Immature natural killer cell (primary cell): ENCODE measurements around the gene CYRIA. TPM values are rescaled to one million over a fixed set of nuclear protein-coding genes. Genes with fewer than 3 reads are reported as not detected.
A peak's percentile ranks its signal among the peaks of the same experiment; 100 is the strongest.

Source experiments
- DNase-seq, 3 donors: peaks; one replicate each; pipeline ENCODE4 v3.0.0; 2022; ENCODE audit warnings: mixed read lengths in 1 of 3
- H3K27ac Mint-ChIP-seq, 6 donors: one replicate each; pipeline ENCODE4 v1.8.0; 2020; ENCODE audit warnings: mixed read lengths in 6 of 6, mild to moderate bottlenecking in 5 of 6, inconsistent platforms in 4 of 6, moderate library complexity in 3 of 6
- H3K27me3 Mint-ChIP-seq, 3 donors: one replicate each; pipeline ENCODE4 v1.8.0; 2020 to 2021; ENCODE audit warnings: low read depth in 3 of 3, mild to moderate bottlenecking in 3 of 3, mixed read lengths in 3 of 3, moderate library complexity in 3 of 3, inconsistent platforms in 1 of 3
- H3K36me3 Mint-ChIP-seq, 3 donors: one replicate each; pipeline ENCODE4 v1.8.0; 2020; ENCODE audit warnings: mixed read lengths in 3 of 3, inconsistent platforms in 2 of 3, mild to moderate bottlenecking in 2 of 3
- H3K4me1 Mint-ChIP-seq, 2 donors: one replicate each; pipeline ENCODE4 v1.8.0; 2020; ENCODE audit warnings: inconsistent platforms in 2 of 2, mild to moderate bottlenecking in 2 of 2, mixed read lengths in 2 of 2, moderate library complexity in 1 of 2
- H3K4me3 Mint-ChIP-seq, 5 donors: one replicate each; pipeline ENCODE4 v1.8.0; 2020; ENCODE audit warnings: mild to moderate bottlenecking in 5 of 5, mixed read lengths in 5 of 5, inconsistent platforms in 3 of 5, moderate library complexity in 3 of 5
- H3K9me3 Mint-ChIP-seq, 6 donors: one replicate each; pipeline ENCODE4 v1.8.0; 2020; ENCODE audit warnings: mild to moderate bottlenecking in 6 of 6, mixed read lengths in 6 of 6, inconsistent platforms in 4 of 6, moderate library complexity in 3 of 6
- polyA plus RNA-seq, 3 donors: library from polyadenylated mRNA; unstranded; fragments of 300-500 nt; fragmentation: Illumina TruSeq; gene quantifications; one replicate each; pipeline ENCODE4 v1.2.3, GENCODE V29; 2021

CYRIA gene
- polyA plus RNA-seq, 3 donors from 2014 or later, result 24.0 to 41.8 (median 25.3) TPM

- Mint-ChIP-seq H3K4me3 (peak overlapping the region in 4 of 5 donors; percentile 53 to 62 (median 59)), H3K9me3 (no peaks in the 10 kb centered on the region), H3K27me3 (peaks cover 0 to 2% (median 0%) of the 10 kb centered on the region in 3 donors), H3K36me3 (peaks cover 14 to 17% (median 16%) of the 10 kb centered on the region in 3 donors), H3K4me1 (peaks cover 100% of the 10 kb centered on the region in 2 donors), H3K27ac (peak overlapping the region in 5 of 6 donors; percentile 22 to 78 (median 71))
- DNase-seq, result no peak
Observed at GRCh38 chr2:16626997-16627605, 38.5 kb downstream of the CYRIA start.

- no peaks in the 10 kb centered on the region for H3K9me3 Mint-ChIP-seq
- peaks cover 0 to 2% (median 0%) of the 10 kb centered on the region in 3 donors for H3K27me3 Mint-ChIP-seq
- no peak for DNase-seq
- H3K27ac Mint-ChIP-seq, result peak overlapping the region in 5 of 6 donors; percentile 71 to 82 (median 78)
- H3K4me1 Mint-ChIP-seq, result peaks cover 100% of the 10 kb centered on the region in 2 donors
- peaks cover 18 to 21% (median 21%) of the 10 kb centered on the region in 3 donors for H3K36me3 Mint-ChIP-seq
- H3K4me3 Mint-ChIP-seq, result peak overlapping the region; percentile 36 to 69 (median 59)
Observed at GRCh38 chr2:16626497-16626896, 39.1 kb downstream of the CYRIA start.

- DNase-seq, result no peak
- Mint-ChIP-seq H3K27ac (peak overlapping the region; percentile 51 to 83 (median 70)), H3K9me3 (no peaks in the 10 kb centered on the region), H3K36me3 (peaks cover 26 to 28% (median 28%) of the 10 kb centered on the region in 3 donors), H3K4me1 (peaks cover 98 to 100% of the 10 kb centered on the region in 2 donors), H3K4me3 (peak overlapping the region; percentile 50 to 69 (median 62)), H3K27me3 (peaks cover 0 to 2% (median 0%) of the 10 kb centered on the region in 3 donors)
Observed at GRCh38 chr2:16625759-16626158, 39.9 kb downstream of the CYRIA start.

- H3K4me1 Mint-ChIP-seq, result peaks cover 94 to 97% of the 10 kb centered on the region in 2 donors
- no peaks in the 10 kb centered on the region for H3K9me3 Mint-ChIP-seq
- no peak for DNase-seq
- H3K4me3 Mint-ChIP-seq, result peak overlapping the region; percentile 50 to 69 (median 62)
- H3K36me3 Mint-ChIP-seq, result peaks cover 28 to 30% (median 29%) of the 10 kb centered on the region in 3 donors
- H3K27ac Mint-ChIP-seq, result peak overlapping the region; percentile 69 to 87 (median 74)
- peaks cover 0 to 4% (median 0%) of the 10 kb centered on the region in 3 donors for H3K27me3 Mint-ChIP-seq
Observed at GRCh38 chr2:16625201-16625729, 40.4 kb downstream of the CYRIA start.

- H3K27ac Mint-ChIP-seq, result peak overlapping the region in 5 of 6 donors; percentile 14 to 87 (median 71)
- H3K36me3 Mint-ChIP-seq, result peaks cover 29 to 34% (median 31%) of the 10 kb centered on the region in 3 donors
- no peaks in the 10 kb centered on the region for H3K9me3 Mint-ChIP-seq
- H3K4me3 Mint-ChIP-seq, result peak overlapping the region in 3 of 5 donors; percentile 59 to 66 (median 62)
- H3K4me1 Mint-ChIP-seq, result peaks cover 87 to 88% of the 10 kb centered on the region in 2 donors
- no peak for DNase-seq
- peaks cover 0 to 4% (median 0%) of the 10 kb centered on the region in 3 donors for H3K27me3 Mint-ChIP-seq
Observed at GRCh38 chr2:16624436-16624780, 41.2 kb downstream of the CYRIA start.

GRCh38 chr2:16623564-16624435, 41.8 kb downstream of the CYRIA start:
- Mint-ChIP-seq H3K4me3 (peak overlapping the region in 2 of 5 donors; percentile 56 to 65), H3K27ac (peak overlapping the region; percentile 19 to 88 (median 66)), H3K9me3 (no peaks in the 10 kb centered on the region), H3K27me3 (peaks cover 0 to 4% (median 0%) of the 10 kb centered on the region in 3 donors), H3K36me3 (peaks cover 29 to 36% (median 34%) of the 10 kb centered on the region in 3 donors), H3K4me1 (peaks cover 81 to 82% of the 10 kb centered on the region in 2 donors)
- DNase-seq, result no peak

- Mint-ChIP-seq H3K27ac (peak overlapping the region; percentile 24 to 80 (median 62)), H3K9me3 (no peaks in the 10 kb centered on the region), H3K4me3 (peak overlapping the region in 2 of 5 donors; percentile 10 to 31), H3K36me3 (peaks cover 29 to 38% (median 34%) of the 10 kb centered on the region in 3 donors), H3K27me3 (peaks cover 0 to 4% (median 0%) of the 10 kb centered on the region in 3 donors), H3K4me1 (peaks cover 74 to 80% of the 10 kb centered on the region in 2 donors)
- DNase-seq, result no peak
Observed at GRCh38 chr2:16623031-16623430, 42.6 kb downstream of the CYRIA start.

- Mint-ChIP-seq H3K27ac (peak overlapping the region in 5 of 6 donors; percentile 5 to 69 (median 53)), H3K4me1 (peaks cover 72 to 80% of the 10 kb centered on the region in 2 donors), H3K4me3 (peak overlapping the region in 1 of 5 donors; percentile 31), H3K27me3 (peaks cover 0 to 2% (median 0%) of the 10 kb centered on the region in 3 donors), H3K9me3 (no peaks in the 10 kb centered on the region), H3K36me3 (peaks cover 29 to 38% (median 34%) of the 10 kb centered on the region in 3 donors)
- DNase-seq, result no peak
Observed at GRCh38 chr2:16622399-16622968, 43.1 kb downstream of the CYRIA start.

GRCh38 chr2:16621316-16621715, 44.3 kb downstream of the CYRIA start:
- no peak for DNase-seq
- Mint-ChIP-seq H3K4me3 (no peak overlapping the region), H3K27me3 (peaks cover 0 to 2% (median 0%) of the 10 kb centered on the region in 3 donors), H3K36me3 (peaks cover 29 to 43% (median 40%) of the 10 kb centered on the region in 3 donors), H3K4me1 (peaks cover 64 to 80% of the 10 kb centered on the region in 2 donors), H3K27ac (peak overlapping the region in 4 of 6 donors; percentile 3 to 69 (median 36)), H3K9me3 (no peaks in the 10 kb centered on the region)

- Mint-ChIP-seq H3K27ac (peak overlapping the region in 3 of 6 donors; percentile 30 to 65 (median 31)), H3K36me3 (peaks cover 29 to 46% (median 42%) of the 10 kb centered on the region in 3 donors), H3K27me3 (peaks cover 0 to 2% (median 1%) of the 10 kb centered on the region in 3 donors), H3K4me1 (peaks cover 57 to 79% of the 10 kb centered on the region in 2 donors), H3K9me3 (no peaks in the 10 kb centered on the region), H3K4me3 (no peak overlapping the region)
- DNase-seq, result no peak
Observed at GRCh38 chr2:16620590-16620989, 45.0 kb downstream of the CYRIA start.

GRCh38 chr2:16619576-16620245, 45.9 kb downstream of the CYRIA start:
- Mint-ChIP-seq H3K36me3 (peaks cover 29 to 51% (median 47%) of the 10 kb centered on the region in 3 donors), H3K4me3 (no peak overlapping the region), H3K4me1 (peaks cover 48 to 77% of the 10 kb centered on the region in 2 donors), H3K27me3 (peaks cover 0 to 2% (median 1%) of the 10 kb centered on the region in 3 donors), H3K27ac (peak overlapping the region in 4 of 6 donors; percentile 7 to 58 (median 33)), H3K9me3 (no peaks in the 10 kb centered on the region)
- DNase-seq, result no peak

- Mint-ChIP-seq H3K9me3 (no peaks in the 10 kb centered on the region), H3K4me3 (no peak overlapping the region), H3K36me3 (peaks cover 15 to 48% (median 36%) of the 10 kb centered on the region in 3 donors), H3K27me3 (peaks cover 0 to 3% (median 2%) of the 10 kb centered on the region in 3 donors), H3K27ac (peak overlapping the region in 5 of 6 donors; percentile 14 to 80 (median 46)), H3K4me1 (peaks cover 28 to 74% of the 10 kb centered on the region in 2 donors)
- DNase-seq, result no peak
Observed at GRCh38 chr2:16617282-16618266, 48.1 kb downstream of the CYRIA start.
